Left lung (tissue), 14 donors: ENCODE measurements around the gene MIGA2. TPM values are rescaled to one million over a fixed set of nuclear protein-coding genes. Genes with fewer than 3 reads are reported as not detected.

Source experiments
- ATAC-seq: fragments of 200-7000 bp; cut with Tn5 transposase; one replicate; pipeline ENCODE4 v1.9.1; 2020; ENCODE audit warnings: moderate library complexity
- DNase-seq, 4 donors: peaks; one replicate each; pipeline ENCODE4 v3.0.0-alpha.2; 2013 to 2020
- H3K27ac ChIP-seq, 2 donors: fragments of 200-600 bp; sonication (generic) in 1 of 2; one replicate each; pipeline versions ENCODE4 v1.5.0 to v1.8.0; 2020 to 2021
- H3K27me3 ChIP-seq, 2 donors: fragments of 200-600 bp; sonication (generic) in 1 of 2; one replicate each; pipeline versions ENCODE4 v1.5.0 to v1.8.0; 2020 to 2021
- H3K36me3 ChIP-seq, 2 donors: fragments of 200-600 bp; sonication (generic) in 1 of 2; one replicate each; pipeline versions ENCODE4 v1.5.0 to v1.8.0; 2020 to 2021
- H3K4me1 ChIP-seq, 2 donors: fragments of 200-600 bp; one replicate each; pipeline ENCODE4 v1.8.0; 2021
- H3K4me3 ChIP-seq, 2 donors: fragments of 200-600 bp; sonication (generic) in 1 of 2; one replicate each; pipeline versions ENCODE4 v1.5.0 to v1.8.0; 2020 to 2021; ENCODE audit warnings: mild to moderate bottlenecking in 1 of 2
- H3K9me3 ChIP-seq, 2 donors: fragments of 200-600 bp; sonication (generic) in 1 of 2; one replicate each; pipeline versions ENCODE4 v1.5.0 to v1.8.0; 2020 to 2021
- intact Hi-C, 2 donors: fragments of 100-400 bp; cut with DNase I; formaldehyde crosslinking; loops; one replicate each; pipeline versions ENCODE4 v1.11.2 to v1.14.2; 2022
- long read RNA-seq, 12 donors: library from polyadenylated mRNA in 2 of 12; unstranded in 2 of 12; transcript quantifications; one replicate each; pipeline ENCODE4 v2.0.0 and lab custom pipeline, GENCODE V29; 2019 to 2026
- polyA plus RNA-seq, 6 donors: library from polyadenylated mRNA; unstranded; fragments of 120-200 nt; gene quantifications; one replicate each; pipeline ENCODE4 v1.2.1, GENCODE V29; 2013; ENCODE audit not compliant: insufficient read length in 6 of 6
- total RNA-seq, 2 donors: library from RNA; stranded (reverse); fragmentation: NEBNext Ultra II Directional; extraction: Animal tissue kit (Norgen Biotek cat#: 25700); gene quantifications; one replicate each; pipeline ENCODE4 v1.2.1, GENCODE V29; 2021
- TF ChIP-seq, protein P1 (sequence below), 2 donors: fragments of 200-600 bp; sonication (generic) in 1 of 2; IDR thresholded peaks; one replicate each; pipeline versions ENCODE4 v1.5.0 to v1.8.0; 2021; ENCODE audit warnings: antibody characterized with exemption in 2 of 2
- donor health status: DM: no; HTN: yes; CAD: no.
- donor health status: DM: no; HTN: no; CAD: no.

The MIGA2 gene, protein sequence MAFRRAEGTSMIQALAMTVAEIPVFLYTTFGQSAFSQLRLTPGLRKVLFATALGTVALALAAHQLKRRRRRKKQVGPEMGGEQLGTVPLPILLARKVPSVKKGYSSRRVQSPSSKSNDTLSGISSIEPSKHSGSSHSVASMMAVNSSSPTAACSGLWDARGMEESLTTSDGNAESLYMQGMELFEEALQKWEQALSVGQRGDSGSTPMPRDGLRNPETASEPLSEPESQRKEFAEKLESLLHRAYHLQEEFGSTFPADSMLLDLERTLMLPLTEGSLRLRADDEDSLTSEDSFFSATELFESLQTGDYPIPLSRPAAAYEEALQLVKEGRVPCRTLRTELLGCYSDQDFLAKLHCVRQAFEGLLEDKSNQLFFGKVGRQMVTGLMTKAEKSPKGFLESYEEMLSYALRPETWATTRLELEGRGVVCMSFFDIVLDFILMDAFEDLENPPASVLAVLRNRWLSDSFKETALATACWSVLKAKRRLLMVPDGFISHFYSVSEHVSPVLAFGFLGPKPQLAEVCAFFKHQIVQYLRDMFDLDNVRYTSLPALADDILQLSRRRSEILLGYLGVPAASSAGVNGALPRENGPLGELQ
- total RNA-seq (10 to 100 TPM; 25.6 to 28.6 TPM), polyA plus RNA-seq (10 to 100 TPM; 15.9 to 21.7 (median 17.3) TPM)
- long read RNA-seq, donor 1, partial matches to known transcripts: 26 of 27 reads
- long read RNA-seq, donor 1, other reads (novel, unspliced or antisense): 0 of 27 reads
- long read RNA-seq, donor 2, partial matches to known transcripts: 0 of 1 reads
- long read RNA-seq, donor 2, other reads (novel, unspliced or antisense): 0 of 1 reads
- long read RNA-seq, donor 3: 0 reads
- long read RNA-seq, donor 4, partial matches to known transcripts: 0 of 10 reads
- long read RNA-seq, donor 4, other reads (novel, unspliced or antisense): 10 of 10 reads
- long read RNA-seq, donor 5: 0 reads
- long read RNA-seq, donor 6: 0 reads
- long read RNA-seq, donor 7: 0 reads
- long read RNA-seq, donor 8: 0 reads
- long read RNA-seq, donor 9: 0 reads
- long read RNA-seq, donor 10, partial matches to known transcripts: 2 of 3 reads
- long read RNA-seq, donor 10, other reads (novel, unspliced or antisense): 1 of 3 reads
- long read RNA-seq, donor 11, partial matches to known transcripts: 10 of 10 reads
- long read RNA-seq, donor 11, other reads (novel, unspliced or antisense): 0 of 10 reads
- long read RNA-seq, donor 12: 0 reads

DNA sequence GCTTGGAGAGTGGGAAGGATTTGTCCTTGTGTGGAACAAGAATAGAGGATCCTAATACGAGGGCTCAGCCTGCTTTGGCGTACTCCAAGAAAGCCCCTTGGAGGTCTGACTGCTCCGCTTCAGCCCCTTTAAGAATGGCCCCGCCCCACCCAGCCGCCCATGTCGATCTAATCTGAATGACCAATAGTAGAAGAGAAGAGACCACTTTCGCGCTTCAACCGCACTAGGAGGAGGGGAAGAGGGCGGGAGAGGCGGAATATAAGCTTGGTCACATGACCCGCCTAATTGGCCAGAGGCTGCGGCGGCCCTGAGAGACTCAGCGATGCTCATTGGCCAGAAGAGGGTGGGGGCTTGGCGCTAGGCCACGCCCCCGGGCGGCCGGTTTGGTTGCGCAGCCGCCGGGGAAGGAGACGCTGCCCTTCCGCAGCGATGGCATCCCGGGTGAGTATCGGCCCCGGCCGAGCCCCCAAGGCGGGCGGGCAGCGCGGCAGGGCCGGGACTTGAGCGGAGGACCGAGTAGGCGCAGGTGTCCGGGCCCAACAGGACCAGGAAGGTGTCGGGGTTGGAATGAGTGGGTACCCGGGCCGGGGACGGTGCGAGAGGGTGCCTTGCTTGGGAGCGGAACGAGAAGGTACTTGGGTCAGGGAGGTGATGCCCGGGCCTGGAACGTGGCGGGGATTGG lies at the start of gene MIGA2:
Gene MIGA2, plus strand, starts transcription at position 386 of the 682 bp plus-strand sequence. CDS start 3,969 bp downstream, outside the sequence.
- Histone ChIP-seq H3K27ac (peak within 1 kb of the TSS; percentile 73 to 75), H3K4me1 (peaks cover 9 to 24% of the 10 kb centered on the region in 2 donors), H3K36me3 (peaks cover 0 to 14% of the 10 kb centered on the region in 2 donors), H3K4me3 (peak within 1 kb of the TSS; percentile 82 to 97), H3K9me3 (no peaks in the 10 kb centered on the region), H3K27me3 (no peaks in the 10 kb centered on the region)
- intact Hi-C loops: no loop called here
- peak; percentile 97 for ATAC-seq
- TF ChIP-seq, protein P1, sequence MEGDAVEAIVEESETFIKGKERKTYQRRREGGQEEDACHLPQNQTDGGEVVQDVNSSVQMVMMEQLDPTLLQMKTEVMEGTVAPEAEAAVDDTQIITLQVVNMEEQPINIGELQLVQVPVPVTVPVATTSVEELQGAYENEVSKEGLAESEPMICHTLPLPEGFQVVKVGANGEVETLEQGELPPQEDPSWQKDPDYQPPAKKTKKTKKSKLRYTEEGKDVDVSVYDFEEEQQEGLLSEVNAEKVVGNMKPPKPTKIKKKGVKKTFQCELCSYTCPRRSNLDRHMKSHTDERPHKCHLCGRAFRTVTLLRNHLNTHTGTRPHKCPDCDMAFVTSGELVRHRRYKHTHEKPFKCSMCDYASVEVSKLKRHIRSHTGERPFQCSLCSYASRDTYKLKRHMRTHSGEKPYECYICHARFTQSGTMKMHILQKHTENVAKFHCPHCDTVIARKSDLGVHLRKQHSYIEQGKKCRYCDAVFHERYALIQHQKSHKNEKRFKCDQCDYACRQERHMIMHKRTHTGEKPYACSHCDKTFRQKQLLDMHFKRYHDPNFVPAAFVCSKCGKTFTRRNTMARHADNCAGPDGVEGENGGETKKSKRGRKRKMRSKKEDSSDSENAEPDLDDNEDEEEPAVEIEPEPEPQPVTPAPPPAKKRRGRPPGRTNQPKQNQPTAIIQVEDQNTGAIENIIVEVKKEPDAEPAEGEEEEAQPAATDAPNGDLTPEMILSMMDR (IDR thresholded peaks at IDR 0.05): no peak
- DNase-seq: peak; percentile 96 to 99 (median 98)

DNA sequence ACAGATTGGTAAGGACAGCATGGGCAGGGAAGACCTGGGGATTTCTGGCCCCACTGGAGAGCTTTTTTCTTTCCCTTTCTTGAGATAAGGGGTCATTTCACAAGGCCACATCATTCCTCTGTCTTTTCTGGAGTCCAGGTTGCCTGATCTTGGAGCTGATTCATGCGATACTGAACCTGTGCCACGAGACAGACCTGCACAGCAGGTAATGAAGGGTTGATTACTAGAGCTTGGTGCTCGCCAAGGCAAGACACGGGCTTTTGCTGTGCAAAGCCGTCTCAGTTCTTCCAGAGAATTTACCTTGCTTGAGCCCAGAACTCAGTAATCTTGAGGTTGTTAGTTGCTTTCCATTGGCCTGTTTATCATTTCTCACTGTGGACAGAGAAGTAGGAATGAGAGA lies 49.8 kb upstream of the MIGA2 start:
- Histone ChIP-seq H3K4me3 (no peak overlapping the region), H3K27ac (no peak overlapping the region), H3K36me3 (peaks cover 3 to 99% of the 10 kb centered on the region in 2 donors), H3K4me1 (no peaks in the 10 kb centered on the region), H3K27me3 (no peaks in the 10 kb centered on the region), H3K9me3 (no peaks in the 10 kb centered on the region)
- DNase-seq (no peak), ATAC-seq (no peak)
- intact Hi-C loops: no loop called here
- TF ChIP-seq, protein P1 (IDR thresholded peaks at IDR 0.05): no peak

DNA sequence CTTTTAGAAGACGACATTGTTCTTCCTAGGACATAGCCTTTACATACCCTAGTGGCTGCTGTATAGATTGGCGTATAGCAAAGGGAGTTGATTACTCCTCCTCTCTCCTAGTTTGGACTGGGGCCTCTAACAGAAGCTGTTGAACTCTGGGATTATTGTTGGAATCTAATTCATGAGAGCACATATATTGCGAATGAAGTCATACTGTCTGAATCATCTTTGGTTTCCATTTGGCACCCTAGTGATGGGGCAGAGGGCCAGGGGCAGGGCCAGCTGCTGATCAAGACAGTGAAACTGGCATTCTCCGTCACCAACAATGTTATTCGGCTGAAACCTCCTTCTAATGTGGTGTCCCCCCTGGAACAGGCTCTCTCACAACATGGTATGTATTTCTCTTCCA lies 48.6 kb upstream of the MIGA2 start:
- TF ChIP-seq, protein P1 (IDR thresholded peaks at IDR 0.05): no peak
- Histone ChIP-seq H3K36me3 (peaks cover 3 to 99% of the 10 kb centered on the region in 2 donors), H3K4me1 (no peaks in the 10 kb centered on the region), H3K4me3 (no peak overlapping the region), H3K27ac (no peak overlapping the region), H3K9me3 (no peaks in the 10 kb centered on the region), H3K27me3 (no peaks in the 10 kb centered on the region)
- intact Hi-C loops: no loop called here
- ATAC-seq: no peak
- DNase-seq: no peak

DNA sequence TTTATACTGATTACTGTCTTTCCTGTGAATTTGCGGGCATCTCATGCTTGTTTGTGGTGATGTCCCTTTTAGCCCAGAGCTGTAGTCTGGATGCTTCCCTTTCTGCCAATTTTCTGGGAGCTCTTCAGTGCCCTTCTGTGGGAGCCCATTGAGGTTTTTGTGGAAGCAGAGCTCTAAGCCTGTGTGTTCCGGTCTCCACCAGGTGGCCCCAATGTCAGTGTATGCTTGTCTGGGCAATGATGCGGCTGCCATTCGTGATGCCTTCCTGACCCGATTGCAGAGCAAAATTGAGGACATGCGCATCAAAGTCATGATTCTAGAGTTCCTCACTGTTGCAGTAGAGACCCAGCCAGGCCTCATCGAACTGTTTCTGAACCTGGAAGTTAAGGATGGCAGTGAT lies 43.4 kb upstream of the MIGA2 start:
- ATAC-seq: no peak
- intact Hi-C loops: no loop called here
- Histone ChIP-seq H3K4me3 (no peak overlapping the region), H3K27ac (no peak overlapping the region), H3K4me1 (no peaks in the 10 kb centered on the region), H3K27me3 (no peaks in the 10 kb centered on the region), H3K9me3 (no peaks in the 10 kb centered on the region), H3K36me3 (peaks cover 0 to 100% of the 10 kb centered on the region in 2 donors)
- TF ChIP-seq, protein P1 (IDR thresholded peaks at IDR 0.05): no peak
- no peak for DNase-seq
